HG02870 (cell line): ENCODE results near the gene COL27A1.

Experiments
- ATAC-seq: cut with Tn5 transposase; IDR thresholded peaks from one replicate; pipeline ENCODE4 v1.9.1; 2021; ENCODE audit warnings: mild to moderate bottlenecking, moderate library complexity; ENCODE audit not compliant: unreplicated experiment

Gene COL27A1

DNA sequence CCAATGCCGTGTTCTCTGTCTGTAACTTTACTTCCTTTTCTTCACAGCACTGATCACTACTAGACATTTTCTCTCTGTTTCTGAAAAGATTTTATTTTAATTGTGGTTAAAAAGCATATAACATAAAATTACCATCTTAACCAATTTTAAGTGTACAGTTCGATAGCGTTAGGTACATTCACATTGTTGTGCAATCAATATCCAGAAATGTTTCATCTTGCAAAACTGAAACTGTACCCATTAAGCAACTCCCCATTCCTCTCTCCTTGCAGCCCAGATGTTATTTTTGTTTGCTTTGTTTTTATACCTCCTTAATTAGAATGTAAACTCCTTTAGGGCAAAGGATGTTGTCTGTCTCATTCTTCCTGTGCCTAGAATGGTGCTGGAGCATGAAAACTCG is 47.5 kb downstream of the COL27A1 start:
- ATAC-seq, result no peak

DNA sequence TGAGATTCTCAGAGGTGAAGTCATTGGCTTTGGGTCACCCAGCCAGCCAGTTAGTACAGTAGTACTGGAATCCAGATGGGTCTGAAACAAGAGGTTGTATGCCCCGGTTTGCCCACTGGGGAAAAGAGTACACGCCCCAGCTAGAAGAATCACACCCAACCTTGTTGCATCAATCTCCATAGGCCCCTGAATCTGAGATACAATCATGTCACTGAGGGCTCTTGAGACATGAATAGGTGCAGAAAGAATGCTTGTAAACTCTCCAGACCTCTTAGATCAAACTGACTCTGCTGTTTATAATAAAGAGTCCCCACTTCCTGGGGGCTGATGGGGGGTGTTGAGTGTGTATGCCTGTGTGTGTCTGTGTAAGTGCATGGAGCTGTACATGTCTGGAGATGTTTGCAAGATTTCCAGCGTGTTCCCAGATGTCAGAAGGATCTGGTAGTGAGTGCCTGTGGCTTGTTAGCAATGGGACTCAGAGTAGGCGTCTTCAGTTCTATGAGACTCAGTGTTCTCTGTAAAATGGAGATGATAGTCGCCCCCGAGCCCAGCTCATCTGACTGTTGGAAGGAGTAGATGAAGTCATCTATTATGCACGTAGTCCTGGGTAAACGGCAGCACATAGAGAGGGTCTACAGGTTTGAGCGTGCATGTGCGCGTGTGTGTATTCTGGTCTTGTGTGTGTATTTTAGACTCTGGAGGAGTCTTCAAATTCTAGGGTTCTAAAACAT is 48.2 kb downstream of the COL27A1 start:
- no peak for ATAC-seq

DNA sequence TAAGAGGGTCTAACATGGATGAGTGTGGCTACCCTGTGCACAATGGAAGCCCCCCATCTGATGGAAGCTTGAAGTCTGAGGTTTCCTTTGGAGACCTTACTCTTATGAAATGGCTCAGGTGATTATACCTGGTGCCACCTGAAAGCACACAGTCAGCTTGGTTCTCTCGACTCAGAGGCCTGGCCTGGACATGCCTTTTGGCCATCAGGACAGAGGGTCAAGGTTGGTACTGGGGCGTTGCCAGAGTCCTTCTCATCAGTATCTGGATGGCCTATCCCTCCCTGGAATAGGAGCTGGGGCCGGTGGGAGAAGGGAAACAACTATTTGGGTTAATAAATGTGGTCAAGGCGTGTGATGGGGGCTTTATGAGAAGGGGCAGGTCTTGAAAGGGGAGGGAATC is 48.9 kb downstream of the COL27A1 start:
- no peak for ATAC-seq

DNA sequence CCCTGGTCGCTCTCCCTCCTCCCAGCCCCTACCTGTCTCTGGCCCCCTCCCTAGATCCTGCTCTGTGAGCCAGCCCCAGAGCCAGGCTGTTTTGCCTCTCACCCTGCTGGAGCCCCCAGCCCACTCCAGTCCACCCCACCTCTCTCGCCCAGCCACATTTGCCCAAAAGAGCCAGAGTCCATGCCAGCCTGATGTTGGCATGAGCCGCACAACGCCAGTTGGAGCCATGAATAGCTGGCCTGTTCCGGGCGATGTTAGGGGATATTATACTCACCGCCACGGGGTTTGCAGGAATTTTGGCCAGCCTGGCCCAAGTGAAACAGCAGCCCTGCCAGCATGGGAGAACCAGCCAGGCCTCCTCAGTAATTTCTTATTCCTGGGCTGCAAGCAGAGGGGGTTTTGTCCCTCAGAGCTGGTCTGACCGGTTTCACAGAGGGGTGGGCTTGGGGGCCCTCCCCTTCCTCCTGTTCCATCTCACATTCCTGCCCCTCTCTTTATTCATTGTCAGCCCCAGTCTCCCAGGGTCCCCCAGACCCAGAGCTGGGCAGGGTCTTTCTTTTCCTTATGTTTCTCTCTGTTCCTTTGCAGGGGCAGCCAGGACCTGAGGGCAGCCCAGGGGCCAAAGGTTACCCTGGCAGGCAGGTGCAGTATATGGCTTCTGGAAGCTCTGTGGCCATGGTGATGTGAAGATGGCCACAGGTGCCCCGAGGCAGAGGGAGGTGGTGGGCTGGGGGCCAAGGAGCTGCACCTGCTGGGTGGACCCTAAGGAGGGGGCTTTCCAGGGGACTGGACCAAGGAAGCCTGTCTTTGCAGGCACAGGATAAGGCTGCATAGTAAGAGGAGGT is 50.1 kb downstream of the COL27A1 start:
- no peak for ATAC-seq

DNA sequence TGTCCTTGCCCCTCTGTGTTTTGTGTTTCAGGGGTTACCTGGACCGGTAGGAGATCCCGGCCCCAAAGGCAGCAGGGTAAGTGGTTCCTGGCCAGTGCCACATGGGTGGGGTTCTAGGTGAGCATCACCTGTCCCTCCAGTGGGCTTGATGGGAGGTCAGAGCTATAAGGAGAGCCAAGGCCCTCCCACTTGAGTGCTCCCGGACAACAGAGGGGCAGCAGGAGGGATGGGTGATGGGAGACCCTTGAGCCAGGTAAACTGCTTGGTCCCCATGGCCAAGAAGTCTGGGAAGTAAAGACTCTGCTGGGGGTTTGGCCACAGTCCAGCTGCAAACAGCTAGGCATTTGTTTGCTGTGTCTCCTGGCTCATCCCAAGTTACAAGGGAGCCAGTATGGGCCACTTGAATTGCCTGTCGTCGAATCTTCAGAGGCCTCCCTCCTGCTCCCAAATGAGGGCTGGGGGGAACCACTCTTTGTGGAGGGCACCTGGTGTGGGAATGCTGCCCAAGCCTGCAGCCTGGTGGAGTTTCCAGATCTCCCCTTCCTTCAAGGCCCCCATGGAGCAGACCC is 51.0 kb downstream of the COL27A1 start:
- ATAC-seq, result no peak

DNA sequence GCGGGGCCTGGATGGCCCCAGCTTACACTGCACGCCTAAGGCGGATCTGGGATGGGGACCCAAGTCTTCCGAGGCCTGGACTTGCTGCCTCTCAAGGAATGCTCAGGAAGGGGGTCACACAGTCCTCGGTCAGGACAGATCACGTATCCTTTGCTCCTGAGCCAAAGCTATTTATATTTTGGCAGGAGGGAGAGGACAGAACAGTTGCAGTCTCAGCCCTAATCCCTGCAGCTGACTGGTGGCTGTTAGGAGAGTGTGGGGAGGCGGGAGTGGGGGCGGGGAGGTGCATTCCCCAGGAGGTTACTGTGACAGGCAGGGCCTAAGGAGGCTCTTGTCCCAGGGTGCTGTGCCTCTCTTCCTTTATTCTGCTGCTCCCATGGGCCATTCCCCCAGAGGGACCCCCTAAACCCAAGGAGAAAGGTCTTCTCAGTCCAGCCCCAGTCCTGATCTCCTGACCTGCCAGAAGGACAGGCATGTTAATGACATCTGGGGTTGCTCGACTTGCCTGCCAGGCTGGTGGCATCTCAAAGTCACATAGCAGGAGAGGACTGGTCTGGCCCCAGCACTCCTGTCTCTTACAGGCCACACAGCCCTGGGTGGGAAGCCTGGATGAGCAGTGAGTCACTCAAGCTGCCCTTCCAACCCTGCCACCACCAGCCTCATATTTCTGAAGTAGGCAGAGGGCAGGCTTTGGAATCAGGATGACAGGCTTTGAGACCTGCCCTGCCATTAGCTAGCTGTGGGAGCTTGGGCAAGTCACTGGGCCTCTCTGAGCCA is 51.9 kb downstream of the COL27A1 start:
- ATAC-seq, result no peak

DNA sequence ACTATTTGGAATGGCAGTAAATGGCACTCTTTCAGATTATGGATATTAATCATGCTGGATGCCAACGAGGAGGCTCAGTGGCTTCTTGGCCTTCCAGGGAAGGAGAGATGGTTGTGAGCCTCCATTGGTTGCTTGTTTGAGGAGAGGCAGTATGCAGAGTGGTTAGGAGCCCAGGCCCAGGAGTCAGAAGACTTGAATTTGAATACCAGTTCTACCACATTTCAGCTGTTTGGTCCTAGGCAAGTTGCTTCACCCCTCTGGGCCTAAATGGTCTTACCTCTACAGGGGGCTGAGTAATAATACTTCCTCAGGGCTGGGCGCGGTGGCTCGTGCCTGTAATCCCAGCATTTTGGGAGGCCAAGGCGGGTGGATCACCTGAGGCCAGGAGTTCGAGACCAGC is 52.5 kb downstream of the COL27A1 start:
- ATAC-seq, result no peak

DNA sequence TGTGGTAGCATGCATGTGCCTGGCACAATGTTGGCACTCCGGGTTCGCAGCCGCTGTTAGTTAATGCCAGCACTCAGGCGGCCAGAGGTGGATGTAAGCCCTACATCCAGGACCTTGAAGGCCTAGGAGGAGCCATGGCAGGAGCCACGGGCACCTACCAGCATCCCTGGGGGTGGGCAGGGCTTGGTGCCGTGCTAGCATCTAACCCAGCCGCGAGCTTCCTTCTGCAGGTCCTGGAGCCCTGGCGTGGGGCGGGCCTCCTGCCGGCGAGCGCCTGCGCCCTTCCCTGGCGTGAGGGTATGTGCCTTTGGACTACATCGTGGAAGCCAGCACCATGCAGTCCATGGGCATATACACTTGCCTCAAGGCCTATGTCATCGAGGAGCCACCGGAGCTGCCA is 53.8 kb downstream of the COL27A1 start:
- no peak for ATAC-seq

DNA sequence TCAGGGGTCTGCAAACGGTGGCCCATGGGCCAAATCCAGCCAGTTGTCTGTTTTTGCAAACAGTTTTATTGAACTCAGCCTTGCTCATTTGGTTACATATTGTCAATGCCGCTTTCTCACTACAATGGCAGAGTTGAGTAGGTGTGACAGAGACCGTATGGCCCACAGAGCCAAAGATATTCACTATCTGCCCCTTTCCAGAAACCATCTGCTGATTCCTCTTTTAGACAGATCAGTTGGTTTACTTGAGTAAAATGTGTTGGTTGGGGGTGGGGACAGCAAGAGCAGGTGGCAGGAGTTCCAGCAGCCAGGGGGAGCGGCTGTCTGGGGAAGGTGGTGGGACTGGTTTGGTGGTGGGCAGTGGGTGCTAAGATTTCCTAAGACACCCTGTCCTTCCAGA is 54.8 kb downstream of the COL27A1 start:
- ATAC-seq, result no peak

DNA sequence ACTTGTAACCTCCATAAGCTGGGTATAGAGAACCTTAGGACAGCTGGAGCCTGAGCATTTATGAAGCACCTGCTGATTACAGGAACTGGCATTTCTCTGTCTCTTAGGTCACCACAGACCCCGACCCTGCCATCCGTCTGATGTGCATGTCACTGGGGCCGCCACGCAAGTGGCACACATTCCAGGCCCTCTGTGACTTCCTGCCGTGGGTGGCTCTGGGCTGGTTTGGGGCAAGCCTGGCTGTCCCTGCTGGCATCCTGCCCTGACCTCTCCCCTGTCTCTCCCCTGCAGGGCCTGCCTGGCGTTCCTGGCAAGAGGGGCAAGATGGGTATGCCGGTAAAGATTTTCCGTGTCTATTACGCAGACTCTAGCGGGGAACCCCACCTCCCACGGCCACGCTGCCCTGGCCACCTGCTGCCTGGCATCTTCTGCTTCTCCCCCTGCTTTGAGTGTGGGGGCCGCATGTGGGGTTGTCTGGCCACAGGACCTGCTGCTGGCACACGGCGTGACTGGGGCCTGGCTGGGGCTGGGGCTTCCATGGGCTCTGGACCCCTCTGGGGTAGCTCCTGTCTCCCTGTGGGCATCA is 55.4 kb downstream of the COL27A1 start:
- ATAC-seq, result no peak

DNA sequence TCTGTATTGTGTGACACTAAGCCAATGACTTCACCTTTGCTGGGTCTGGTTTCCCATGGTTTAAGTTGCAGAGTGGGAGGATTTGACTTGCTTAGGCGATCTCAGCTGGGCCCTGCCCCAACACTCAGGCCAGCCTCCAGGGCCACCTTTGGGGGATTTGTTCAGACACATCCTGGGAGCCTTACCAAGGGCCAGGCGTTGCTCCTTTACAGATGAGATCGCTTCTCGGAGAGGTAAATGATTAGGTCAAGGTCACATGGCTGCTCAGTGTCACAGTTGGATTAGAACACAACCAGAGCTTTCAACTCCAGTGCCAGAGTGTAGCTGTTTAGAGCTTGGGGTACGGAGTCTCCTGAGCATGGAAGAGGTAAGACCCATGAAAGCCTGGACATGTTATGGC is 57.5 kb downstream of the COL27A1 start:
- ATAC-seq, result no peak

DNA sequence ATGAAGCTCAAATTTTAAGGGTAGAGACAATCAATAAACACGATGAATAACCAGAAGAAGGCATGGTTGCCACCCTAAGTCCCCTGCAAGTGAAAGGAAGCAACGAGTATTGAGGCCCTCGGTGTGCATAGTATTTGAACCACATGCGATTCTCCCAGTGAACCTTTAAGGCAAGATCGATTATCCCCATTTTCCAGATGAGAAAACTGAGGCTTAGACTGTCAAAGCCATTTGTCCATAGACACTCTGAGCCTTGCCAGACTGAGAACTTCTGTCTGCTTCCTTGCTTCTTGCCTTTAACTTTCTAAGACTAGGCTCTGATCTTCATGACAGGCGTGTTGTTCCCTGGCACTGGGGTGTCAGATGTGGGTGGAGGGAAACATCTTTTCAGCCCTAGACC is 58.2 kb downstream of the COL27A1 start:
- no peak for ATAC-seq

DNA sequence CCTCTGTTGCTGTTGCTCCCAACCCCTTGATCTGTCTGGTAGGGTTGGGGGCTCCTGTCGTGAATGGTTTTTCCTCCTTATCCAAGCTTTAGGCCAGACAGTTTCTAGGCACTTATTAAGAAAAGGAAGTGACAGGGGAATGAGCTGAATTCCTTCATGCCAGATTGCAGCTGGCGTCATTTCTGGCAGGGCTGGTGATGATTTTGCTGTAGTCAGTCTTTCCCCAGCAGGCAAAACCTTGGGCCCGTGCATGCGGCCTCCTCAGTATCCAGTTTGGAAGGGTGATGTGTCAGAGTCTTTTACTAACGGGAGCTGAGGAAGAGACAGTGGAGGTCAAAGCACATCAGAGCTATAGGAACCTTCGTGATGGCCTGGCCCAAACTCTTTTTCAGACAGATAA is 58.8 kb downstream of the COL27A1 start:
- ATAC-seq, result no peak

DNA sequence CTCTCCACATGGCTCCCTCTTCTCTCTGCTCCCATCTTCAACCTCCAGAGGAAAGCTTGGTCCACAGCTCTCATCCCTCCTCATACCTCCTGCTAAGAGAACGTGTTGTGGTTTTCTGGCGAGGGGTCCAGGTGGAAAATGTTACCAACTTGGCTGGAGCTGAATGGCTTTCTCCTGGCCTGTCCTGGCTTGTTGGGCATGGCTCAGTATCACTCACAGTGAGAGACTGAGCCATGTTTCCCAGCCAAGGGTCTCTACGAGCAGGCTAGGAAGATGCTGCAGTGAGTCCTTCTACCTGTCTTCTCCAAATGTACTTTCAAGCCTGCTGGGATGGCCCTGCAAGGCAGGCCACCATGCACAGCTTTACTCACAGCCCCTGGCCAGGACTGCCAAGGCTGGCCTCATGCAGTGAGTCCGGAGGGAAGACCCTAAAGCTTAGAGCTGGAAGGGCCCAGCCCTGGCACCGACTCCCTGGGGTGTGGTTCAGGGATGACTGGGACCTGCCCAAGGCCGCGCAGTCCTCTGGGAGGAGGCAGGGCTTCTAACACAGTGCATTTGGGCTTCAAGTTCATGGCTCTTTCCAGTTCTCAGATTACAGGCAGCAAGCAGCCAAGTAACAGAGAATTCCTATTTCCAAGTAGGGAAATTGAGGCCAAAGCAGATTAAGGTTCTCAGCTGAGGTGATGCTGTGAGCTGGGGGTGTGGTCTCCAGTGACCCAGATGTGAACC is 59.5 kb downstream of the COL27A1 start:
- ATAC-seq, result no peak

DNA sequence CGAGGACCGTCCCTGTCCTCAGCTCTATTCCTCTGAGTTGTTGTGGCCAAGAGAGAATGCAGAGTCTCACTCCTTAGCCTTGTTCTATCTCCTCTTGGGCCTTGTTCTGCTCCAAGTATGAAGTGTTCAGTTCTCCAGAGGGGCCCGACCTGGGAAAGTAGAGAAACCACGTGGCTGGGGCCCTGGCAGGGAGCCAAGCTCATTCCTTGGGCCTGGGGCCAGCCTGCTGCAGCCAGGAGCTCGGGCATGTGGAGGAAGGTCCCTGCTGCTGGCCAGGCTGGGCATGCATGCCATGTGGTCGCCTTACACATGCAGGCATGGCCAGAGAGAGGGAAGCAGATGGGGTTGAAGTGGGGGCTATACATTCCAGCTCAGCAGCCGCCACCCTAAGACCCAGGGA is 60.7 kb downstream of the COL27A1 start:
- ATAC-seq, result no peak

DNA sequence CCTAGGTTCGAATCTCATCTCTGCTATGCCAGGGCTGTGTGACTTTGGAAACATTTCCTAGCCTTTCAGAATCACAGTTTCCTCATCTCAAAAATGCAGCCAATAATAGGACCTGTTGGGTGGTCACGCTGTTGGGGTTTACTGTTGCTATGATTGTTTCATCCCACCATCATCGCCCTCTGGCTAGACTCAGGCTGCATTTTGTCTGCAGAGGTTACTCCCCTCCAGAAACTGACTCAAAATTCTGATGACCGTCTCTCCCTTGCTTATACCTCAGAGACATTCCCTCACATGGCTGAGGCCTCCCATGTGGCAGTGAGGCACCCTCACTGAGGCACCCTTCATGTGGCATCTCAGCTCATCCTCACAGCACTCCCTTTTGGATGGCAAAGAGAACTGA is 61.6 kb downstream of the COL27A1 start:
- no peak for ATAC-seq

DNA sequence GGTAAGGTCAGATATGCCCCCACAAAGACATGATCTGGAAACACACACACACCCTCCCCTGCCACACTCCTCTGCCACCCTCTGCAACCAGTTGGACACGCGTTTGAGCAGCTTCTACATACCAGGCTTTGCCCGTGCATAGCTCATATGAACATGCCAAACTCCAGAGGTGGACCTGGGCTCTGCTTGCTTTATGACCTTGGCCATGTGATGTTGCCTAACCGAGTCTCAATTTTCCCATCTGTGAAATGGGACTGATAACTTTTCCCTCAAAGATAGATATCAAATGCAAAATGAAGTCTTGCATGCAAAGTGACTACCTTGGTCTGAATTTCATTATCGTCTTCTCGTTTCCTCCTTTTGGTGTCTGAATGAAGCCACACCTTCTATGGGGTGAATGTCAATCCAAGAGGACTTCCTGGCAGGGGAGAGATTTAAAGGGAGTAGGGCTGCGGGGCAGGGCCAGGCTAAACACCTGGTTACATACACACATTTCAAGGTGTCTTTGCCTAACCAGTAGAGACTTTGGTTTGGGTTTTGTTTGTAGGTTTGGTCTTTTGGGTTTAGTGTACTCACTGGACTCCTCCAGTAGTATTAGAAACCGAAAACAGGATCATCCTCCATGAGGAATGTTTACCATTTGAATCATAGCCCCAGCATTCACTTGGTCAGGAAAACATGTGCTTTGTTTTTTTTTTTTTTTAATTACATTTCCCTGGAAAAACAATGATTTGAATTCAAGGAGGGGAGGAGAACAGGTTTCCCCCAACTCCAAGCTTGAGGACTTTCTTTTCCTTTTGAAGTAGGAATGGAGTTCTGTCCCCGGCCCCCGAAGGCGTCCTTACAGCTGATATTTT is 63.2 kb downstream of the COL27A1 start:
- no peak for ATAC-seq

DNA sequence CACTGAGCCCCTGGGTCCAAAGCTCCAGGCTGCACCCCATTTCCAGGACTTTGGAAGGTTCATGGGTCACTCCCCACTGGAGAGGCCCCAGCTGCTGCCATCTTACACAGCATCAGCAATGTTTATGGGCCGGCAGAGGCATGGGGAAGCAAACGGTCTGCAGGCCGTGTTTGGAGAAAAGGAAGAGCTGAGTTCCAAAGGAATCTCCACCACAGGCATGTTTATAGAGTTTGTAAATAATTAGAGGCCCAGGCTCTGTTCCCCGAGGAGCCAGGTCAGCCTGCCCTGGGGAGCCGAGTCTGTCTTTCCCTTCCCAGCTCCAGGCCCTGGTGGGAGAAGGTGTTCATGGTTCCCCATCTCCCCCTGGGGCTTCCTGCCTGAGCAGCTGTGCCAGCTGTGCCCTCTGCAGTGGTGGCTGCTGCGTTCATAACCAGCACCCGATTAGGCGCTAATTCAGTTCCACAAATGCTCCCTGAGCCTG is 64.8 kb downstream of the COL27A1 start:
- ATAC-seq, result no peak
